Subcutaneous adipose tissue (tissue), 4 donors: Measurements from ENCODE around the gene KLHL6. TPM values are rescaled to one million over a fixed set of nuclear protein-coding genes. Genes with fewer than 3 reads are reported as not detected.

Experiments
- total RNA-seq, 4 donors: library from RNA; depleted of rRNA; stranded (reverse); fragments of >200 nt; gene quantifications; one replicate each; pipeline ENCODE4 v1.1.0, GENCODE V29; 2016
- TF ChIP-seq, protein P1 (sequence below): fragments of 450-650 bp; IDR thresholded peaks from one replicate; pipeline ENCODE4 v1.5.1; 2016; ENCODE audit warnings: low read depth, mild to moderate bottlenecking, control low read depth, antibody characterized with exemption, moderate library complexity

Gene KLHL6
- total RNA-seq, 4 donors from 2014 or later: 2.4 to 18.7 (median 3.4) TPM

DNA sequence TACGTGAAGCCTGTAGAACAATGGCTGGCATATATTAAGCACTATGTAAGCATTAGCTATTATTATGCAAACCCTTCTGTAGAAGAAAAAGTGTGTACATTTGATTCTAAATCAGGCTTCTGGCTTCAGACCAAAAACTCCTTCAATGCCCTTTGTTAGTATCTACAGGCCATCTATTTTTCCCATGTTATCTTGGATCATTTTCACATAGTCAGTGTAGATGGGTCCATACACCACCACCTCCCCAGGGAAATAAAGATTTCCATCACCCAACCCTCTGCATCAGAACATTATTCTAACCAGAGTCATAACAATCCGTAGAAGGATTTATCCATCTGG, 8.0 kb upstream of the KLHL6 start:
- TF ChIP-seq, protein P1, sequence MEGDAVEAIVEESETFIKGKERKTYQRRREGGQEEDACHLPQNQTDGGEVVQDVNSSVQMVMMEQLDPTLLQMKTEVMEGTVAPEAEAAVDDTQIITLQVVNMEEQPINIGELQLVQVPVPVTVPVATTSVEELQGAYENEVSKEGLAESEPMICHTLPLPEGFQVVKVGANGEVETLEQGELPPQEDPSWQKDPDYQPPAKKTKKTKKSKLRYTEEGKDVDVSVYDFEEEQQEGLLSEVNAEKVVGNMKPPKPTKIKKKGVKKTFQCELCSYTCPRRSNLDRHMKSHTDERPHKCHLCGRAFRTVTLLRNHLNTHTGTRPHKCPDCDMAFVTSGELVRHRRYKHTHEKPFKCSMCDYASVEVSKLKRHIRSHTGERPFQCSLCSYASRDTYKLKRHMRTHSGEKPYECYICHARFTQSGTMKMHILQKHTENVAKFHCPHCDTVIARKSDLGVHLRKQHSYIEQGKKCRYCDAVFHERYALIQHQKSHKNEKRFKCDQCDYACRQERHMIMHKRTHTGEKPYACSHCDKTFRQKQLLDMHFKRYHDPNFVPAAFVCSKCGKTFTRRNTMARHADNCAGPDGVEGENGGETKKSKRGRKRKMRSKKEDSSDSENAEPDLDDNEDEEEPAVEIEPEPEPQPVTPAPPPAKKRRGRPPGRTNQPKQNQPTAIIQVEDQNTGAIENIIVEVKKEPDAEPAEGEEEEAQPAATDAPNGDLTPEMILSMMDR: no peak

DNA sequence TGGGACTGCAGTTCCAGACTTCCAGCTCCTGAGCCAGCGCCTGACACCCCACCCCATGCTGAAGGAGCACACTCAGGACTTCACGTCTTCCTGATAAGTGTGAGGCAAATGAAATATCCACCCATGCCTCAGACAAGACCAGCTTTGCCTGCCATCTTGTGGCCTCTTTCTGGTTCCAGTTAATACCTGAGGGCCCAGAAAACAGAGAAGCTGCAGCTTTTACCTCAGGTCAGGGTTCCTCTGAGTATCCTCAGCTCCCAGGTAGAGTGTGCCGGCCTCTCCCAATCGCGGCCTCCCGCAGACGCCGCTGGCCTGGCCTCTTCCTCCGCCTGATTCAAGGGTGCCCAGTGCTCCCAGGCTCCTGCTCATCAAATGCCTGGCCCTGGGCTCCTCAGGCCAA, 5.1 kb upstream of the KLHL6 start:
- TF ChIP-seq, protein P1: no peak

GRCh38 chr3:183558495-183558894, 3.0 kb upstream of the KLHL6 start:
- TF ChIP-seq, protein P1: no peak

GRCh38 chr3:183556722-183557121, 1.2 kb upstream of the KLHL6 start:
- TF ChIP-seq, protein P1: no peak

DNA sequence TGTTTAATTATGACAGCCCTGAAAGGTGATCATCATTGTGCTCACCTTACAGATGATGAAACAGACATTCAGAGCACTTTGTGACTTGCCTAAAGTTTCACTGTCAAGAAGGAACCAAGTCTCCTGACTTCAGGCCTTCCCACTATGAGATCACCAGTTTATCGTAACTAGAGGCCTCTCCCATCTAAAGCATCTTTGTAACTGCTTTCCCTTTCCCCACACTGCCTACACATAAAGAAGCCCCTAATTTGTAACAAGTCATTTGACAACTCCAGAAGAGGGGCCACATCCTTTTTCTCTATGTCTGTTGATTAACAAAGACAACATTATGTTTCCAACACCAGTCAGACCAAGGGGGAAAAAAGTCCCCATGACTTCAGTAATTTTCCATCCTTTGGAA, 1.1 kb downstream of the KLHL6 start:
- TF ChIP-seq, protein P1: no peak

DNA sequence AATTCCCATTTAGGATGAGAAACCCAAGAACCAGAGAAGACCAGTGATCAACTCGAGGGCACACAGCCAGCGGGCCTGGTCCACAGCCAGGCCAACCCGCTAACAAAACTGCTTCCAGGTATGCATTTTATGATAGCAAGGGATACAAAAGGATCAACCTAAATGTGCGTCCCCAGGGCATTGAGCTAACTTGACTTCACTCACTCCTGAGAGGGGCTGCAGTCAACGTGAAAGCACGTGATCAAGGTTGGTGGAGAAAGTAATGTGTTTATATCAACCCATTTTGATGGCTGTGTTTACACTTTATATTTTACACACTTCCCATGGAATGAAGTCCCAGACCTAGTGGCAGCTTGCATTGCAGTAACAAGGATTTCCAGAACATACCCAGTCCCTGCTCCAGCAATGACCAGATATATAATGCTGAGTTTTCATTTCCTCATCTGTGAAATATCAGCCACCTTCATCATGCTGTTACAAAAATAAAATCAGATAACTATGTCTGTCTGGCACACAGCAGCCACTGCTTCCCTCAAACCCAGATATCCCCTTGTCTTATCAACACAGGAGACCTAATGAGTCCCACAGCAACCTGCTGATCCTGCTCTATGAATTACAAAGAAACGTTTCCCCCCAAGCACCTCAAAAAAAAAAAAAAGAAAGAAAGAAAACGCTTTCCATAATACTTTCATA, 2.0 kb downstream of the KLHL6 start:
- TF ChIP-seq, protein P1: no peak

GRCh38 chr3:183551930-183552329, 3.6 kb downstream of the KLHL6 start:
- TF ChIP-seq, protein P1: no peak
